ENCODE data around the gene CNOT8. TPM values are rescaled to one million over a fixed set of nuclear protein-coding genes. Genes with fewer than 3 reads are reported as not detected.
"Not testable (repeated sequence)": the region's sequence is repeated elsewhere in the genome, so short reads cannot be mapped to it uniquely, and the experiment has no call there.

The CNOT8 gene
- total RNA-seq, 1 donor from 2014 or later: 66.2 TPM

DNA sequence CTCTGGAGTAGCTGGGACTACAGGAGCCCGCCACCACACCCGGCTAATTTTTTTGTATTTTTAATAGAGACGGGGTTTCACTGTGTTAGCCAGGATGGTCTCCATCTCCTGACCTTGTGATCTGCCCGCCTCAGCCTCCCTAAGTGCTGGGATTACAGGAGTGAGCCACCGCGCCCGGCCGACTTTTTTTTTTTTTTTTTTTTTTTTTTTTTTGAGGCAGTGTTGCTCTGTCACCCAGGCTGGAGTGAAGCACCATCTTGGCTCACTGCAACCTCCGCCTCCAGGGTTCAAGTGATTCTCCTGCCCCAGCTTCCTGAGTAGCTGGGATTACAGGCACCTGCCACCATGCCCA, 22.8 kb upstream of the CNOT8 start:
- DNase-seq (ENCODE audit: low spot score): not testable (repeated sequence)

DNA sequence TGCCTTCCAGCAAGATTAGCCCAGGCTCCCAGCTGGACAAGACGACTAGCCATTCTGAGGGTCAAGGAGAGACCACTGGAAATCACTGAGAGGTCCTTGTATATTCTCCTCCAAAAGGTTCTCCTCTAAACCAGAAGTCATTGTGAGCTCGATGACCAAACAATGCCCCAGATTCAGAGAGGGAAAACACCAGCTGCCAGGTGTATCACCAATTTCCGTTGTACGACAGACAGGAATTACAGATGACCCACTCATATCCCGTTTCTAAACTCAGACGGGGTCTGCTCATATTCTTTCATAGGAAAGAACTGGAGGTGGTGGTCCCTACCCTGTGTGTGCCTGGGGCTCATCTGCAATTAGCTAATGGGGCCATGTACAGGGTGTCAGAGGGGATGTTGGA, 22.2 kb upstream of the CNOT8 start:
- no peak for DNase-seq (ENCODE audit: low spot score)

DNA sequence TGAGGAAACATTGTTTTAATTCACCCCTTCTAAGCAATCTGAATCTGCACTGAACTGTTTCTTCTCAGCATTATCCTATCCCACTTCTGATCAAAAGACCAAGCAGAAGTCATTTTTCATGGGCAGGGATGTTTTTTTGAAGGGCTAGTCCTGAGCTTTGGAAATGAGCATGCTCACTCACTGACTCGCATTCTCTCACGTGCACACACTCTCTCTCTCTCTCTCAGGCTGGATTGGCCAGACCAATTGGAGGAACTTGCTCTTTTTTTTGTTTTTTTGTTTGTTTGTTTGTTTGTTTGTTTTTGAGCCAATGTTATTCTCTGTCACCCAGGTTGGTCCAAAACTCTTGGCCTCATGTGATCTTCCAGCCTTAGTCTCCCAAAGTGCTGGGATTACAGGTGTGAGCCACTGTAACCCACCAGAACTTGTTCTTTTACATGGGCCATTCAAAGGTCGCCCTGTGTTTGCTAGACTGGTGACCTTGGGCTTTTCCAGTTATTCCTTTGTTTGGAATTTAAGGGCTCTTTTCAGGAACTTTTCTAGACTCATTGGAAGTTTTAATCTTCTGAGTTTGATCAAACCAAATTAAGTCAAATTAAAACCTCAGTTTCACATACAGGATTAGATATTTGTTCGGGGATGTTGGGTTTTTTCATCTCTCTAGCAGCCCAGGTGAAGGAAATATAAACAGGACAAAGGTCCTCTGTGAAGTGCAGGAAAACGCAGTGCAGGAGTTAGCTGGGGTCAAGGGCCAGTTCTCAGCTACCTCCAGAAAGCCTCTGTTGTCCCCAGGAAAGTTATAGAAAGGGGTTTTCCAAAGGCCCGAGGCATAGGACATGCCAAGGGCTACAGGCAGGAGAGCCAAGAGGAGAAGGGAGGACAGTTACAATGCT, 21.2 kb upstream of the CNOT8 start:
- DNase-seq (ENCODE audit: low spot score): no peak

DNA sequence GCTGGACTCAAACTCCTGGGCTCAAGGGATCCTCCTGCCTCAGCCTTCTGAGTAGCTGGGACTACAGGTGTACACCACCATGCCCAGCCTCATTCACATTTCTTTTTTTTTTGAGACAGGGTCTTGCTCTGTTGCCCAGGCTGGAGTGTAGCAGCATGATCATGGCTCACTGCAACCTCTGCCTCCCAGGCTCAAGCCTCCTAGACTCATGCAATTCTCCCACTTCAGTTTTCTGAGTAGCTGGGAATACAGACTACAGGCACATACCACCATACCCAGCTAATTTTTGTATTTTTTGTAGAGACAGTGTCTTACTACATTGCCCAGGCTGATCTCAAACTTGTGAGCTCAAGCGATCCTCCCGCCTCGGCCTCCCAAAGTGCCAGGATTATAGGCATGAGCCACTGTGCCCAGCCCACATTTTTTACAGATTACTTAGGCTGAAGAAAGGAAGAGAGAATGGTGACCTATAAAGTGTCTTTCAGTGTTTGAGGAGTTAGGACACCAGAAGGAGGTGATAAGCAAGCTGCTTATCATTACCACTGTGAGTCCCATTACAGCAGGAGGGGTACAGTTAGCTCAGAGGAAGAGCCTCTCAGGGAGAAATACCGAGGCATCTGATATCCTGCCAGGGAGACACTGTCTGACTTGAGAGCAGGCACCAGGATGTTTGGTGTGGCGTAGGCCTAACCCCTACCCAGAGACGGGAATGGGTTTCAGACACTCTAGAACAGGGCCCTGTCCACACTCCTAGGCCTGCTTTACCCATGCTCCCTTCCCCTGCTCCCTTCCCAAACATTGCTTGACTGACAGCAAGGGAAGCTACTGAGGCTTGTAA, 17.8 kb upstream of the CNOT8 start:
- no peak for DNase-seq (ENCODE audit: low spot score)

DNA sequence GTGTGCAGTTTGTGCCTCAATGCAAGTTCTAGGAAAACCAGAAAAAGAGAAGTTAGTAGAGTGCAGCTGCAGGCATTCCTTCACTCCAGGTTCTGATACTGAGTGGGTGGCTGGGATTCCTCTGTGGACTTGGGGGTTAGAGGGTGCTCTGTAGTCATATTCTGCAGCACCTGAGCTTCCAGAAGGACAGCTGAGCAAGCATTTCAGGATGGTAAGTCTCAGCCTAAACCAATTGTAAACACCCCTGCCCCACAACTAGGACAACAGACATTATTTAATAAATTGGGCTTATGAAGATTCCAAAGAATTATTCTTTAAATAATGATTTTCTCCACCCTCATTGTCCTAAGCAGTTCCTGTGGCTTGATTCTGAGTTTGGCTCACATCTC, 17.2 kb upstream of the CNOT8 start:
- DNase-seq (ENCODE audit: low spot score): no peak

DNA sequence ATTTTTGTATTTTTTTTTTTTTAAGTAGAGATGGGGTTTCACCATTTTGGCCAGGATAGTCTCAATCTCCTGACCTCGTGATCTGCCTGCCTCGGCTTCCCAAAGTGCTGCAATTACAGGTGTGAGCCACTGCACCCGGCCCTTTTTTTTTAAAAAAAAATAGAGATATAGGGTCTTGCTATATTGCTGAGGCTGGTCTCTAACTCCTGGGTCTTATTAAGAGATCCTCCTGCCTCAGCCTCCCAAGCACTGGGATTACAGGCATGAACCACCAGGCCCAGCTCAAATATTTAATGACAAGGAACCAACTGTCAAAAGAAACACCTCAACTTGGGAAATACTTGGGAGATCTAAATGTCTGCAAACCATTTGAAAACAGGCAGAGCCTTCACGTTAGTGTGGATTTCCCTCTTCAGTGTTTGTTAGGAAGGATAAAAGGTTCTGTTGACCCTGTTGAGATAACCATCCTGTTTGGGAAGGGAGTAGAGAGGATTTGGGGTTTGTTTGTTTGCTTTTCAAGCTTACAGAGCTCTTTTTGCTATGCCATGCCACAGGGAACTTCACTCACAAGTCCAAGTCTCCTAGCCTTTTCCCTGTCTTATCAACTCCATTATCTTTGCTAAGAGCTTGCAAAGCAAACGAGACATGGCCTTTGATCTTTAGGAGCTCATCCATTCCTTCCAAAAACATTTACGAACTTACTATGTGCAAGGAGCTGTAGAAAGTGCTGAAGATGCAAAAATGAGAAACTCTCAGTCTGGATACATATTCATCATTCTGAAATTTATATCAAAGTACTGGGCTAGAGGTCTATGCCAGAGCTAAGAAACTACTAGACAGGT, 15.5 kb upstream of the CNOT8 start:
- no peak for DNase-seq (ENCODE audit: low spot score)

DNA sequence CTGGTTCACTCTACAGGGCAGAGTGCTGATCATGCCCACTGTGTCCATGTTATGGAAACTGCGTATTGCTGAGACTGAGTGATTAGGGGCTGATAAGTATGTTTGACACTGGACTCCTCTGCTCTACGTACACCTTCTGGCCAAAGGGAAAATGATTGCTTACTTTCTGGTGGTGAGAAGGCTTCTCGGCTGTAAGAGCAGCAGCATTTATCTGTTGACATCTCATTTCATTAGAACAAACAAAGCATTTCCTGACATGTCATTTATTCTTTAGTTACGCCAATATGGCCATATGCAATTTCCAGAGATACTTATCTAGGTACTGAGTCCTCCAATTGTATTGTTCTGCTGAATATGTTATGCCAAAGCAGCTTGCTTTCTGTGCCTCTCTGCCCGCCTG, 13.6 kb upstream of the CNOT8 start:
- no peak for DNase-seq (ENCODE audit: low spot score)

DNA sequence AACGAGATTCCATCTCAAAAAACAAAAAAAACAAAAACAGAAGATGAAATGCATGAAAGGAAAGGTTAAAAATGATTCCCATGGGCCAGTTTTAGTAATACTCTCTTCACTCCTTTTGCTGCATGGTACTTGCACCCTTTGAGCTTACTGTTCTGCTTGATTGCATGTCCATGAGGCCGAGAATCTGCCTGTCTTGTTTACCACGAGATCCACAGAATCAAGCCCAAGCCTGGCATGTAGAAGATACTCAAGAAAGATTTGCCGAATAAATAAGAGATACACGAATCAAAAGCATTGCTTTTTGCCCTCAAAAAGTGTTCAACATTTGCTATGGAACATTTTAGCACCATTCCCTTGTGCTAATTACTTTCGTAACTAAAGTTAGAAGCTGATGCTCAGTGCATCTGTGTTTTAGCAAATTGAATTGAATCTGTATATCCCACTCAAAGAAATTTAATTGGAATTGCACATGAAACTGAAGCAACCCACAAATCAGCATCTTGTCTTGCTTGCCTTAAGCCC, 9.1 kb upstream of the CNOT8 start:
- no peak for DNase-seq (ENCODE audit: low spot score)

DNA sequence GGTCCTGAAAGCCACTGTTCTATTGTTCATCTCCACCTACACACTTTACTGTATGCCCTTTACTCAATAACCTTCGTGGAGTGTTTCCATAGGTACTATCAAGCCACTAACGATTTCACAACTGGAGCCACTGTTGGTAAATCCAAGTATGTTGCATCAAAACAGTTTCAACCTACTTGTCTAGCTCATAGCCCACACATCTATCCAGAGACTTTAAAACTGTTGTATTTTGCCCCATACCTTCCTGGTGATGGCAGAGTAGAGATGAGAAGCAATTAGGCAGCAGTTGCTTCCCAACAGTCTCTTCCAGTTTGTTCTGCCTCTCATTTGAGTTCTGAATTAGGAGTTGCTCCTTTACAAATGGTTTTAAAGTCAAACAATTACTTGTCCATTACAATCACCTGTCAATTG, 8.6 kb upstream of the CNOT8 start:
- DNase-seq (ENCODE audit: low spot score): peak; percentile 44

DNA sequence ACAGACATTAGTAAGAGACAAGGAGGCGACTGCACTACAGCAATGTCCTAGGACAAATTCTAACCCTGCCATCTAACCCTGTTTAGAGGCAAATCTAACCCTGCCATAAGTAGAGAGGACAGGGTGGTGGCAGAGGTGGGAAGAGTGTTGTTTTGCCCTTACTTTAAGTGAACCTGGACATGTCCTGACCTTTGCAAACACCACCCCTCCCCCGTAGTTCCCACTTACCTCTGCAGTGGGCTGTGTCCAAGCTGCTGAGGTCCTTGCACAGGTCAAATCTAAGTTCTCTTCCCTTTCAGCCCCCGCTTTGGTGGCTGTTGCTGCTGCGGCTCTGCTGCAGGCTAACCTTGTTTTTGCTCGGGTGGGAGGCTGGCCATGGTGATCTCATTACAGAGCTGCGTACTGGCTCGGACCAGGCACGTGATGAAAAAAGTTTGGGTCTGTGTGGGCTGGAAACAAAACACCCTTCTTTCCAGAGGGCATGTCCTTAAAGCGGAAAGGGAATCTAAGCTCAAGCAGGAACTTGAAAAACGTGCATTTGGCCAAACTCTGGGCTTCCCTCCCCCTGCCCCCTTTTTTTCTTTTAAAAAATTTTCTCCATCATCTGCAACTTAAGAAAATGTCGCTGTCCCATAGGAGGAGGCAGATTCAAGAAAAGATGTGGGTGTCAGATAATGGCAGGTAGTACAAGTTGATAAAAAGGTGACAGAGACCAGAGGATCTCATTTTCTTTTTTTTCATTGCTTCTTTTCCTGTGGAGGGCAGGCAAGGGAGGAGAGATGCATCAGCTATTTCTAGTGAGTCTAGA, 8.0 kb upstream of the CNOT8 start, which contains the start of gene FAXDC2:
Gene FAXDC2, minus strand, starts transcription at position 349 of the 808 bp plus-strand sequence. CDS start 12,425 bp downstream, outside the sequence.
- DNase-seq (ENCODE audit: low spot score): peak; percentile 96

DNA sequence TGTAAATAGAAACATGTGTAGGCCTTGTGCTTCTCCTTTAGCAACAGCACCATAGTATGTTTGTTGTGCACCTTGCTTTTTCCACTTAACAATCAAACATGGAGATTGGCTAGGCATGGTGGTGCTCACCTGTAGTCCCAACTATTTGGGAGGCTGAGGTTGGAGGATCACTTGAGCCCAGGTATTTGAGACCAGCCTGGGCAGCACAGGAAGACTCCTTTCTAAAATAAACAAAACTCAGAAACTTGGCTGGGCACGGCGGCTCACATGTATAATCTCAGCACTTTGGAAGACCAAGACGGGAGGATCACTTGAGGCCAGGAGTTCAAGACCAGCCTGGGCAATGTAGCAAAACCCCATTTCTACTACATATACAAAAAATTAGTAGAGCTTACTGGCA, 7.1 kb upstream of the CNOT8 start:
- no peak for DNase-seq (ENCODE audit: low spot score)

DNA sequence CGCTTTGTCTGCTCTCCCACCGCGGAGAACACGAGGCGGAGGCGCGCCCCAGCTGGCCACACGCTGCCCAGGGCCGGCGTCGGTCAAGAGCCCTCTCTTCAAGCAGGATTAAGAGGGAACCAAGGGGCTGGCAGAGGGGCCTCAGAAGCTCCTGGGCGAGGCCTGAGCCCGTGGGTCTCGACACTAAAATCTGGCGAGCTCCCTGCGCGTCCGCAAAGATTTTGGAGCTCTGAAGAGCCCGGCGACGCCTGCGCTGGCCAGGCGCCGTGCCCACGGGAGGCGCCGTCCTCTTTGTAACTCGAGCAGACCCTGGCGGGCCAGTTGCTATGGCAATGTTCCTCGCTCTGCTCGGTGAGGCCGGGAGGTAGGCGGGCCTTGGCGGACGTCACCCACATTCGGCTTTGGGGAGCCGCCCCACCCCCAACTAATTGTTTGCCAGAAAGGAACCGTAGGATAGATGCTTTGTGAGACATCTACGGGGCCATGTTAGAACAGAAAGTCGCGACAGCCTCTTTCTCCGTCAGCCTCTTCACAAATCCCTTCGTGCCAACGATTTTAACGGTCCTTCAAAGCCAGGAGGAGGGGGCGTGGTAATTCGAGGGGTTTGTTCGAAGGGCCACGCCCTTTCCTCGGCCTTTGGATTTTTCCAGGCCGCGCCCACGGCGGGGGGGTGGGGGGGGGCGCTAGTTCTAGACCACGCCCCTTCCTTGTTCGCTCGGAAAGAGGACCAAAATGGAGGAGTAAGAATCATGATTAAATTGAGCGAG, 714 bp upstream of the CNOT8 start:
- peak; percentile 99 for DNase-seq (ENCODE audit: low spot score)

DNA sequence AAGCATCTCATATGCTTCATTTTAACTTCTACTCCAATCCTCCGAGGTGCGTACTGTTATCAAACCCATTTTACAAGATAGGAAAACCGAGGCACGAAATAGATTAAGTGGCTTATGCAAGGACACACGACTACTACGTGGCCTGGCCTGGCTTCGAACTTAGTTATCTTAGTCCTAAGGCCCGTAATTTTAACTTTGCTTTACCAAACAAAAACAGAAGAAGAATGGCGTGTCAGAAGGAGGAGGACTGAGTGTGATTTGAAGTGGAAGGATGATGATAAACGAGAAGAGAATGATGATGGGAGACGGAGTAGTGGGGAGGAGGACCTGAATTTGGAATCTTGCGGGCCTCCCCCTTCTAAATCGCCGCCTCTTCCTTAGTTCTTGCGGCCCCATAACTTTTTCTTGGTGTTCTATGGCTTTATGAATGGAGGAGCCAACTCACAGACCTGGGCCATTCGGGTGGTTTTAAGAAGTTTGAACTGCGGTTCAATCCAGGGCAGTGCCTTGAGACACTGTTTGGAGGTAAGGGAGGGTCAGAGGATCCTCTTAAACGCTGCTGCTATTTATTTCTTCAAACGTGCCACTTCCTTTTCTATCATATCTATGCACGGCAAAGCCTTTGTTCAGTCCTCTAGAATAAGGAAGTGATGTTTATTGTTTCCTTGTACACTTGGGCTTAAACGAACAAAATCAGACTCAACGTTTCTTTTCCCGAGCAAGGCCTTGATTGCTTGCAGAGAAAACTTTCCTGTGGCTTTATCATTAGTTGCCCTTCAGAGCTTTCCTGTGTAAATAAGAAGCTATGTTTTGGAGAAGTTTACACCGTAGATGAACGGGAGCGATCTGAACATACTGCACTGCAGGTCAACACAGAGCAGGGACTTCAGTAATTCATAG, 795 bp downstream of the CNOT8 start:
- DNase-seq (ENCODE audit: low spot score): peak; percentile 41

DNA sequence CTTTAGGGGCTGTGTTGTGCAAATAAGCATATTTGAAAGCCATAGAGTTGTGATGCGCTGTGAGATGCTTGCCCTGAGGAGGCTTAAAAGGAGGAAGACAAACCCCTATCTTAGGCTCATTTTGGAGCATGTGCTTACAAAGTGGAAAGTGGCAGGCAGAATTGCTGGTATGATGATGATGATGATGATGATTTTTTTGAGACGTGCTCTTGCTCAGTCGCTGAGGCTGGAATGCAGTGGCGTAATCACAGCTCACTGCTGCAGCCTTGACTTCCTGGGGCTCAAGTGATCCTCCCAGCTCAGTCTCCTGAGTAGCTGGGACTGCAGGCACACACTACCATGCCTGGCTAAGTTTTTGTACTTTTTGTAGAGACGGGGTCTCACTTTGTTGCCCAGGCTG, 1.7 kb downstream of the CNOT8 start:
- peak; percentile 64 for DNase-seq (ENCODE audit: low spot score)

DNA sequence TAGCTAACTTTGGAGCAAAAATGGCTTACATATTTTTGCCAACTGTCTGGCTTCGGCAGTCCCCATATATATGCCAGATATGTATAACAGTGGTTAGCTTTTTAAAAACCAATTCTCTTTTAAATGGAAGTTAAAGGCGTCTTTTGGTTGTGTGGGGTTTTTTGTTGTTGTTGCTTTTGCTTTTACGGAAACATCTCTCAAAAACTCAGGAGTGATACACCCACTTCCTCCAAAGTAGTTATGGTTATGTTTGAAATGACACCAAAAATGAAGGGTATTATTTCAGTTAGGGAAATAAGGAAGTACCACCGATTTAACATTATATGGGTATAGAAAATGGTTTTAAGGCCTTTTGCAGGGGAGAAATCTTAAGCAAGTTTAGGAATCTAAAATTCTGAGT, 2.3 kb downstream of the CNOT8 start:
- no peak for DNase-seq (ENCODE audit: low spot score)

DNA sequence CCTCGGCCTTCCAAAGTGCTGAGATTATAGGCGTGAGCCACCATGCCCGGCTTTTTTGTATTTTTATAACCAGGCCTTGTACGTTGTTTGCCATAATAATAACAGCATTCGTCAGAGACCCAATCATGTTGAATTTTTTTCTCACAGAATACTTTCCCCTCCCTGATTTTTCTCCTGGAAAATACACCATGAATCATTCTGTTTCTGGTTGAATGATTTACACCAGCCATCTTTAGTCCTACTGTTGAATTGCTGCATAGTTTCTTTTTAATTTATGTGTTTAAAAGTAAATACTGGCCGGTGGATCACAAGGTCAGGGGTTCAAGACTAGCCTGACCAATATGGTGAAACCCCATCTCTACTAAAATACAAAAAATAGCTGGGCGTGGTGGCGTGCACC, 3.5 kb downstream of the CNOT8 start:
- DNase-seq (ENCODE audit: low spot score): no peak

DNA sequence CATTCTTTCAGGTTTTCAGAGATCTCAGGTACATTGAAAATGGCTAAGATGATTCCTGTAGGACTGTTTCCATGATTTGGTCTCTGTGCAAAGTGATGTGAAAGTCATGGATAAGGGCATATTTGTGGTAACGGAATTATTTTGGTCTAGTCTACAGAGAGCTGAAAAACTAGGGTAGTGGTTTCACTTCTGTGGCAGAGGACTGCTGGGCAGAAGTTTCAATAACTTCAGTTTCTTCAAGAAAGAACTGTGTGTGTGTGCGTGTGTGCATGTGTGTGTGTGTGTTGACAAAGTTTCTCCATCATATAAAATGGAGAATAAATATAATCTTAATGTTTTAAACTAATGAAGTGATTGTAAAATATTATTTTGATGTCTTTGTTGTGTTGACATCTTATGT, 4.3 kb downstream of the CNOT8 start:
- no peak for DNase-seq (ENCODE audit: low spot score)

DNA sequence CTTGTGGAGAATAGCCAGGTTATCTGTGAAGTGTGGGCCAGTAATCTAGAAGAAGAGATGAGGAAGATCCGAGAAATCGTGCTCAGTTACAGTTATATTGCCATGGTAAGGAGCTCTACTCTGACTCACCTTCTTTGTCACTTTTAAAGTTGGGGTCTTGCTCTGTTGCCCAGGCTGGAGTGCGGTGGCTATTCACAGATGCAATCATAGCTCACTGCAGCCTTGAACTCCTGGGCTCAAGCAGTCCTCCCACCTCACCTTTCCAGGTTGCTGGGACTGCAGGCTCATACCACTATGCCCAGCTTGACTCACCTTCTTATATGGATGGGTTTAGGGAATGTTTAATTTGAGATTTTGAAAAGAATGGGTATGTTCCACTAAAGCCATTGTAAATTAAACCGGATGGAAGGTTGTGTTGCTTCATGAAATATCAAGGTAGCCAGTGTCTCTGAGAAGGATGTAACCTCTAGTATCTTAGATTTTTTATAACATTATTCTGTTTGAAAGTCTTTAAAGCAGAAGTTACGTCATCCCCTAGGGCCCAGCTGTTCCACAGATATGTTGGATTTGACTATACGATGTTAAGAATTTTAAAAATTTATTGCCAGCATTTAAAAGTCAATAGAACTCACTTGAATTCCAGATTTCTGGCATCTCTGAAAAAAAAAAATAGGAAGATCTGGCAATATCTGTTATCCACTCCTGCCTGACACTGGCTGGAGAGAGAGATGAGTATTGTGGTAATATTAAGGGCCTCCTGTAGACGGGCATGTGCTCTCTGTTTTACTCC, 5.1 kb downstream of the CNOT8 start:
- DNase-seq (ENCODE audit: low spot score): no peak
